ENCODE data around the gene BMP5. TPM values are rescaled to one million over a fixed set of nuclear protein-coding genes. Genes with fewer than 3 reads are reported as not detected.

The BMP5 gene
- total RNA-seq, 1 experiment from 2014 or later: 1.6 TPM

DNA sequence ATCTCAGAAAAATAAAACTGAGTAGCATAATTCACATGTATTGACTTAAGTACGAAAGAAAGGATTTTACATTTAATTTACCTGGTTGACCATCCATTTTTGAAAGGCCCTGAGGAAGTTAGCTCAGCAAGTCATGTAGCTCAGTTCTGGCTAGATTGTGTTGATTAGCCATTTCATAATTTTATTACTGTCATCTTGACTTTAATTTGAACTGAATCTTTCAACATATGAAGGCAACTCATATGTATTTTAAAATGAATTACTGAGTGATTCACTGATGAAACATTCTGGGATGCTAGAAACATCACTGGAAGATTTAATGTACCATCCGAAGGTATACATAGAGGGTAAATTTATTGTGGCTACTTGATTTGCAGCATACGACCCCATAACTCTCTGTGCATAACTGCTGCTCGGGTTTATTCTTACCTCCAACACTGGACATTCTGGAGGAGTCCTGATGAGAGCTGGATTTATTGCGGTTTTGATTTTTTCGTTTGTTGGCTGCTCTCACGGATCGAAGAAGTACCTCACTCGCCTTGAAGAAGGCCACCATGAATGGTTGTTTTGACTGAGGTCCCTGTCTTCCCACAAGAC is 101.7 kb downstream of the BMP5 start:
- Histone ChIP-seq H3K9me3 (replicated peaks) (no peaks in the 10 kb centered on the region), H3K27ac (no peak overlapping the region), H3K27me3 (replicated peaks) (no peaks in the 10 kb centered on the region), H3K4me1 (replicated peaks) (no peaks in the 10 kb centered on the region; the same call in 1 of the 2 replicates), H3K4me3 (no peak overlapping the region), H3K36me3 (no peaks in the 10 kb centered on the region)
- no peak for DNase-seq (ENCODE audit: low read depth in 1 of 2, low spot score in 2 of 2)

GRCh38 chr6:55772730-55773129 is 102.7 kb downstream of the BMP5 start:
- DNase-seq (ENCODE audit: low read depth in 1 of 2, low spot score in 2 of 2): no peak
- Histone ChIP-seq H3K27ac (no peak overlapping the region), H3K4me3 (no peak overlapping the region), H3K36me3 (no peaks in the 10 kb centered on the region), H3K9me3 (replicated peaks) (no peaks in the 10 kb centered on the region), H3K27me3 (replicated peaks) (no peaks in the 10 kb centered on the region), H3K4me1 (replicated peaks) (no peaks in the 10 kb centered on the region; the same call in 1 of the 2 replicates)

DNA sequence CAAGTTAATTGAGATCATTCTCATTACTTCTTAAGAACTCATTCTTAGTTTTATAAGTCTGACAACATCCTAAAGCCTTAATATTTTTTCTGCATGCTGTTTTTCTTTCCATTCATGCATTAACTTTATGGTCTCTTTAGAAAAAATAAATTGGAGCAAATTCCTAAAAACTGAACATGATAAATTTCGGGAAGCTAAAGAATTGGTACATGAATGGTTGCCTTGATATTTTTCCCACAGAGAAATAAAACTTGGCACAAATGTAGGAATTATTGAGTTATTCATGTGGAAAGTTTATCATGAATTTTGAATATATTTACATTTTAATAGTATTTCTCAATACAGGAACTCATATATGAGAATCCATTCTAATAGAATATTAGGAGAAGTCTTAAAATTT is 115.9 kb downstream of the BMP5 start:
- no peaks in the 10 kb centered on the region for H3K9me3 ChIP-seq (replicated peaks)
- H3K4me1 ChIP-seq (replicated peaks): 0 out of 2 replicates have a peak, but pooled peaks cover 4% of the 10 kb centered on the region
- no peaks in the 10 kb centered on the region for H3K36me3 ChIP-seq
- no peak overlapping the region for H3K4me3 ChIP-seq
- H3K27ac ChIP-seq: no peak overlapping the region
- no peaks in the 10 kb centered on the region for H3K27me3 ChIP-seq (replicated peaks)
- DNase-seq (ENCODE audit: low read depth in 1 of 2, low spot score in 2 of 2): no peak

GRCh38 chr6:55758156-55758937 is 117.0 kb downstream of the BMP5 start:
- DNase-seq (ENCODE audit: low read depth in 1 of 2, low spot score in 2 of 2): peak; percentile 47 to 50
- Histone ChIP-seq H3K4me1 (replicated peaks) (0 out of 2 replicates have a peak, but pooled peaks cover 4% of the 10 kb centered on the region), H3K9me3 (replicated peaks) (no peaks in the 10 kb centered on the region), H3K27me3 (replicated peaks) (no peaks in the 10 kb centered on the region), H3K4me3 (no peak overlapping the region), H3K36me3 (no peaks in the 10 kb centered on the region), H3K27ac (peak overlapping the region; percentile 33)

DNA sequence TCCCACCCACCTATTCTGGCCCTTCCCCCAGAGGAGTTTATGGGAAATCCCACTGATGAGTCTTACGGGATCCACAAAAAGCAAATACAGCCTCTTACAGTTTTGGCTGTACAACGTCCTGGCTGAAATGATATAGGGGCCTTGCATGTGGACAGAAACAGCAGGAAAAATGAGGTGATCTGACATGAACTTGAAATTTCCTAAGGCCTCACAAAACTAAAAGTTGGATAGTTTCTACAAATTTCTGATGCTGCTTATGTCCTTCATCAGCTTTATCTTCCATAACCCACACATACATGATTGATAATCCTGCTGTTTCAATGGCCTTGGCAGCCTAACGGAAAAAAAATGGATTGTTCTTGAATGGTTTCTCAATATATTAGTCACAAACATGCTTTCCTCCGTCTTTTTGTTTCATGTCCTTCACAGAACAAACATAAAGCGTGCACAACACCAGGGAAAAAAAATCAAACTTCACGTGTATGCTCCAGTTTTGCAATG is 118.8 kb downstream of the BMP5 start:
- DNase-seq (ENCODE audit: low read depth in 1 of 2, low spot score in 2 of 2): no peak
- no peaks in the 10 kb centered on the region for H3K36me3 ChIP-seq
- no peaks in the 10 kb centered on the region for H3K27me3 ChIP-seq (replicated peaks)
- H3K4me3 ChIP-seq: no peak overlapping the region
- no peaks in the 10 kb centered on the region for H3K9me3 ChIP-seq (replicated peaks)
- H3K27ac ChIP-seq: no peak overlapping the region
- H3K4me1 ChIP-seq (replicated peaks): 0 out of 2 replicates have a peak, but pooled peaks cover 4% of the 10 kb centered on the region

DNA sequence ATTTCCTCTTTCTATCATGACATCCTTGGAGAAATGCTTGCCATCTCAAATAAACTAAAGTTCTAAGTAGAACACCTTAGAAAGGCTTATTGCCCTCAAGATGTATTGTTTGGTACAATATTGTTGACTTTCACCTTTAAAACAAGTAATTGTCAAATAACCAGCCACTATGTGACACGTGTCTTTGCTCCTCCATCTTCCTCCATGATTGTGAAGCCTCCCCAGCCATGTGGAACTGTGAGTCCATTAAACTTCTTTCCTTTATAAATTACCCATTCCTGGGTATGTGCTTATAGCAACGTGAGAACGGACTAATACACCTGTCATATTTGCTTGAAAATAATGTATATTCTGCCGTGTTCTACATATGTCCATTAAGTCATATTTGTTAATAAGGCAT is 126.5 kb downstream of the BMP5 start:
- H3K4me1 ChIP-seq (replicated peaks): no peaks in the 10 kb centered on the region
- H3K27me3 ChIP-seq (replicated peaks): no peaks in the 10 kb centered on the region

GRCh38 chr6:55746473-55746872 is 128.9 kb downstream of the BMP5 start:
- Histone ChIP-seq H3K4me1 (replicated peaks) (no peaks in the 10 kb centered on the region), H3K27me3 (replicated peaks) (no peaks in the 10 kb centered on the region), H3K36me3 (no peaks in the 10 kb centered on the region), H3K27ac (no peak overlapping the region), H3K4me3 (no peak overlapping the region), H3K9me3 (replicated peaks) (no peaks in the 10 kb centered on the region)
- DNase-seq (ENCODE audit: low read depth in 1 of 2, low spot score in 2 of 2): no peak

More for the DNA sequence above, 126.5 kb downstream of the BMP5 start:
- Histone ChIP-seq H3K9me3 (replicated peaks) (no peaks in the 10 kb centered on the region), H3K4me3 (no peak overlapping the region), H3K36me3 (no peaks in the 10 kb centered on the region), H3K27ac (no peak overlapping the region)
- no peak for DNase-seq (ENCODE audit: low read depth in 1 of 2, low spot score in 2 of 2)

DNA sequence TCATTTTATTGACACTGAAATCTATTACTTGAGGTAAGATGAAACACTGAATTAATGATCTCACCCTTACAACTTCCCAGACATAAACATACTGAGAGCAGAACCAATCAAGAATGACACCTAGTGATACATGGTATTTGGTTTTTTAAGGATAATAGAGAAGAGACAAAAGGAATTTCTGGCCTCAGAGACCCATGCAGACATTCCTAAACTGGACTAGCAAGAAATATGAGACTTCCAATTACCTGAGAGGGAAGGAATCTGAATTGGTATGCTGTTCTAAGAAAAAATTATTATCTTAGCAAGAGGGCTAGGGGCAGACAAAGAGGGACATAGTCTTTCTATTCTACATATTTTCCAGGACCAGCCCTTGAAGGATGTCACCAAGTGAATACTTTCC is 141.1 kb downstream of the BMP5 start:
- H3K4me3 ChIP-seq: no peak overlapping the region
- H3K27ac ChIP-seq: no peak overlapping the region
- H3K27me3 ChIP-seq (replicated peaks): no peaks in the 10 kb centered on the region
- H3K4me1 ChIP-seq (replicated peaks): no peaks in the 10 kb centered on the region
- H3K36me3 ChIP-seq: no peaks in the 10 kb centered on the region
- no peaks in the 10 kb centered on the region for H3K9me3 ChIP-seq (replicated peaks)
- DNase-seq (ENCODE audit: low read depth in 1 of 2, low spot score in 2 of 2): no peak

- DNase-seq (ENCODE audit: low read depth in 1 of 2, low spot score in 2 of 2): no peak
- Histone ChIP-seq H3K4me3 (no peak overlapping the region), H3K27me3 (replicated peaks) (no peaks in the 10 kb centered on the region), H3K27ac (no peak overlapping the region), H3K36me3 (no peaks in the 10 kb centered on the region), H3K4me1 (replicated peaks) (no peaks in the 10 kb centered on the region), H3K9me3 (replicated peaks) (no peaks in the 10 kb centered on the region)
Observed at GRCh38 chr6:55729665-55730064, 145.7 kb downstream of the BMP5 start.

- Histone ChIP-seq H3K4me3 (no peak overlapping the region), H3K36me3 (no peaks in the 10 kb centered on the region), H3K27ac (no peak overlapping the region), H3K27me3 (replicated peaks) (no peaks in the 10 kb centered on the region), H3K4me1 (replicated peaks) (no peaks in the 10 kb centered on the region), H3K9me3 (replicated peaks) (no peaks in the 10 kb centered on the region)
- DNase-seq (ENCODE audit: low read depth in 1 of 2, low spot score in 2 of 2): no peak
Observed at GRCh38 chr6:55726144-55726543, 149.2 kb downstream of the BMP5 start.

DNA sequence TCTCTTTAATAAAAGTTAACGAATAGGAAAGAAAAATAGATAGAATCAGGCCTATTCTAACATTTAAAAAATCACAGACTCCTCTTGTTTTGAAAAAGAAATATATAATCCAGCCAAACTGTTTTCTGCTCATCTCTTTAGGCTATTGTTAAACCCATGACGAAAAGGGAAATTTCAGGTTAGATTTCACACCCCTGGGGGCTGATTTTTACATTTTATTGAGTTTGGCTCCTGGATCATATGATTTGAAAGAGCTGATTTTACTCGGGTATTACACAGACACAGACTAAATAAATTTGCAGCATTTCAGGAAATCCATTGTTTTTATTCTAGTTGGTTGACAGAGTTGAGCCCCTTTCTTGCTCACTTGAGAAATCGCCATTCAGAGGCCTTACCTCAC is 160.6 kb downstream of the BMP5 start:
- no peak overlapping the region for H3K27ac ChIP-seq
- H3K27me3 ChIP-seq (replicated peaks): no peaks in the 10 kb centered on the region
- H3K4me1 ChIP-seq (replicated peaks): 0 out of 2 replicates have a peak, but pooled peaks cover 3% of the 10 kb centered on the region
- no peaks in the 10 kb centered on the region for H3K36me3 ChIP-seq
- no peaks in the 10 kb centered on the region for H3K9me3 ChIP-seq (replicated peaks)
- H3K4me3 ChIP-seq: no peak overlapping the region
- no peak for DNase-seq (ENCODE audit: low read depth in 1 of 2, low spot score in 2 of 2)

GRCh38 chr6:55713436-55713835 is 162.0 kb downstream of the BMP5 start:
- H3K4me3 ChIP-seq: no peak overlapping the region
- 0 out of 2 replicates have a peak, but pooled peaks cover 3% of the 10 kb centered on the region for H3K4me1 ChIP-seq (replicated peaks)
- H3K27ac ChIP-seq: no peak overlapping the region
- no peak for DNase-seq (ENCODE audit: low read depth in 1 of 2, low spot score in 2 of 2)
- H3K27me3 ChIP-seq (replicated peaks): no peaks in the 10 kb centered on the region
- no peaks in the 10 kb centered on the region for H3K36me3 ChIP-seq
- no peaks in the 10 kb centered on the region for H3K9me3 ChIP-seq (replicated peaks)

GRCh38 chr6:55708711-55709110 is 166.7 kb downstream of the BMP5 start:
- H3K27ac ChIP-seq: no peak overlapping the region
- no peak overlapping the region for H3K4me3 ChIP-seq
- DNase-seq (ENCODE audit: low read depth in 1 of 2, low spot score in 2 of 2): no peak
- peaks cover 14% of the 10 kb centered on the region for H3K4me1 ChIP-seq (replicated peaks)
- H3K36me3 ChIP-seq: no peaks in the 10 kb centered on the region
- no peaks in the 10 kb centered on the region for H3K9me3 ChIP-seq (replicated peaks)
- no peaks in the 10 kb centered on the region for H3K27me3 ChIP-seq (replicated peaks)

Data from SJSA1 (cell line).